NCI-H1694 treated with DMSO at 0.1 percent for 48 hours (cell line): ENCODE data around the gene UBASH3B.
"Not testable (repeated sequence)": the region's sequence is repeated elsewhere in the genome, so short reads cannot be mapped to it uniquely, and the experiment has no call there.

Source experiments
- DNase-seq: peaks from one replicate; lab custom pipeline; 2025; lab: John Stamatoyannopoulos, UW

Gene UBASH3B

GRCh38 chr11:122709039-122709760 lies 53.7 kb downstream of the UBASH3B start:
- no peak for DNase-seq

- no peak for DNase-seq
Observed at GRCh38 chr11:122711362-122711761, 55.8 kb downstream of the UBASH3B start.

GRCh38 chr11:122711831-122712381 lies 56.4 kb downstream of the UBASH3B start:
- peak; percentile 64 for DNase-seq

- DNase-seq: no peak
Observed at GRCh38 chr11:122714004-122714403, 58.5 kb downstream of the UBASH3B start.

- no peak for DNase-seq
Observed at GRCh38 chr11:122714484-122714883, 59.0 kb downstream of the UBASH3B start.

- DNase-seq: peak; percentile 28
Observed at GRCh38 chr11:122715548-122716440, 60.3 kb downstream of the UBASH3B start.

- DNase-seq: no peak
Observed at GRCh38 chr11:122717264-122717867, 61.8 kb downstream of the UBASH3B start.

- DNase-seq: no peak
Observed at GRCh38 chr11:122720107-122720881, 64.8 kb downstream of the UBASH3B start.

- DNase-seq: no peak
Observed at GRCh38 chr11:122721201-122721963, 65.9 kb downstream of the UBASH3B start.

- DNase-seq: no peak
Observed at GRCh38 chr11:122721964-122722266, 66.4 kb downstream of the UBASH3B start.

GRCh38 chr11:122723106-122723505 lies 67.6 kb downstream of the UBASH3B start:
- no peak for DNase-seq

GRCh38 chr11:122723576-122723975 lies 68.1 kb downstream of the UBASH3B start:
- DNase-seq: no peak

GRCh38 chr11:122724520-122724919 lies 69.0 kb downstream of the UBASH3B start:
- no peak for DNase-seq

GRCh38 chr11:122726028-122726427 lies 70.5 kb downstream of the UBASH3B start:
- no peak for DNase-seq

GRCh38 chr11:122727101-122727929 lies 71.8 kb downstream of the UBASH3B start:
- DNase-seq: no peak

- DNase-seq: no peak
Observed at GRCh38 chr11:122728561-122728960, 73.0 kb downstream of the UBASH3B start.

- no peak for DNase-seq
Observed at GRCh38 chr11:122729139-122729538, 73.6 kb downstream of the UBASH3B start.

GRCh38 chr11:122730694-122731093 lies 75.2 kb downstream of the UBASH3B start:
- DNase-seq: not testable (repeated sequence)

GRCh38 chr11:122731500-122731913 lies 76.0 kb downstream of the UBASH3B start:
- no peak for DNase-seq
